ENCODE measurements around the gene B3GALT5.

B3GALT5 gene

DNA sequence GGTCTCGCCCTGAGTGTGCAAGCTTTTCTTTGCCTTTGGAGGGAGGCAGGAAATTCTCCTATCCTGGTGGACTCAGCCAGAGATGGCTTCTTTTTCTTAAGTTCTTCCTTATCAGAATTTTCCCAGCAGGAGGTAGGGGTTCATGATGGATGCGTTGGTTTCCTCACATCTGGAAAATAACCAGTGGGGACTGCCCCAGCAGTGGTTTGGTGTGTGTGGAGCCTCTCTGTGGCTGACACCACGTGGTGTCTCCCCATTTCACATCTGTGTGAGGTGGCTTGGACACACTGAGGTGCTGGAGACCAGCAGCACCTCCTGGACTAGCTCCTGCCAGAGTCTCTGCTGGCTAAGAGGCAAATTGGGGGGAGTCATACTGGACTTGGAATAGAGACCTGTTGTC is 32.6 kb downstream of the B3GALT5 start:
- DNase-seq (ENCODE audit: low read depth, low spot score): no peak

DNA sequence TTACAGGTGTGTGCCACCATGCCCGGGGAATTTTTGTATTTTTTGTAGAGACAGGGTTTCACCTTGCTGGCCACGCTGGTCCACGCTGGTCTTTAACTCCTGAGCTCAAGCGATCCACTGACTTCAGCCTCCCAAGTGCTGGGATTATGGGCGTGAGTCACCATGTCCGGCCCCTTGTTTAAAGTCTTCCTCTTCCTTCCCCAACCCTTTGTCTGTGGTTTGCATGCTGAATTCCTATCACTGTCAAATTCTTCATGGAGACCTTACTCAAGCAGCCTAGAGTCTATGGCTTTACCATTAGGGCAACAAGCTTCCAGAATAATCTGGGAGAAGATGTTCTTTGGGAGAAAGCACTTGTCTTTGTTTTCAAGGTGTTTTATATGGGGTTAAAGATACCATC is 34.7 kb downstream of the B3GALT5 start:
- DNase-seq (ENCODE audit: low read depth, low spot score): peak; percentile 53

DNA sequence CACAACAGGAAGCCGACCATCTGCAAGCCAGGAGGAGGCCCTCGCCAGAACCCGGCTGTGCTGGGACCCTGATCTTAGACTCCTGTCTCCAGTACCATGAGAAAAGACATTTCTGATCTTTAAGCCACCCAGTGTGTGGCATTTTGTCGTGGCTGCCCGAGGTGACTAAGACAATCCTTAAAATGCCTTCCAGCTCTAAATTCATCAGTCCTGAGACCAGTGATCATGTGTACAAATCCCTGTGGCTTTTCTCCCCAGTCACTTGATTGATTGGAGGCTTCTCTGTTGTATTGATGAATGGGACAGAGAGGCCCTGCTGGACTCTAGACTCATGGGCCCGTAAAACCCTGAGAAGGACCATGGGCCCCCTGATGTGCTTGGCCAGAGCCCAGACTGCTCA is 36.1 kb downstream of the B3GALT5 start:
- peak; percentile 47 for DNase-seq (ENCODE audit: low read depth, low spot score)

DNA sequence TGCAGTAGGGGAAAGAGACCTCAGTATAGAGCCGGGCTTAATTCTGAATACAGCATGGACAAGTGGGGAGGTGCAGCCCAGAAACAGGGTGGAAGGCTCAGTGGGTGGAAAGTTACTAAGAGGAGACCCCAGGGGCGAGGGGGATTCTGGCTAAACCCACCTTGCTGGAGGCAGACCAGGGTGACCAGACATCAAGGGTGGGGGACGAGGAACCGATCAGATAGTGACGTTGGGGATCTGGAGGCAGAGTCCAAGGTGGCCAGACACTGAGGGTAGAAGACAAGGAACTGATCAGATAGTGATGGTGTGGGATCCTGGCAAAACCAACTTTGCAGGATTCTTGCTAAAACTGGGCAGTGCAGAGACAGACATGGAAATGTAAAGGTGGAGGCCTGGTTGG is 36.8 kb downstream of the B3GALT5 start:
- no peak for DNase-seq (ENCODE audit: low read depth, low spot score)

DNA sequence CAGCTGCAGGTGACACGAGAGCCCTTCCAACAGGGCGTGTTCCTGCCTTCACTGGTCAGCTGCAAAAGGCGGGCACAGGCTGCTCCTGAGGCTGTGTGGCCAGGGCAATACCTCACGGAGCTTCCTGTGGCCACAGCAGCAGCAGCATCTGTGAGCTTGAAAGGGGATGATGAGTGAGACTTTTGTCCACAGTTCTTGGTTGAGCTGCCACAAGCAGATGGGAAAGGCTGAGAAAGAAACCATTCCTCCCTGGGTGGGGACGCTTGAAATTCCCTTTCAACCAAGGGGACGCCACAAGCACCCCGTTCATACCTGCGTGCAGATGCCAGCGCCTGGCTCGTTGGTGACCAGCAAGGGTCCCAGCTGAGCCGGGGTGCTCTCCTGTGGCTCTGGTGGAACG is 37.6 kb downstream of the B3GALT5 start:
- no peak for DNase-seq (ENCODE audit: low read depth, low spot score)

DNA sequence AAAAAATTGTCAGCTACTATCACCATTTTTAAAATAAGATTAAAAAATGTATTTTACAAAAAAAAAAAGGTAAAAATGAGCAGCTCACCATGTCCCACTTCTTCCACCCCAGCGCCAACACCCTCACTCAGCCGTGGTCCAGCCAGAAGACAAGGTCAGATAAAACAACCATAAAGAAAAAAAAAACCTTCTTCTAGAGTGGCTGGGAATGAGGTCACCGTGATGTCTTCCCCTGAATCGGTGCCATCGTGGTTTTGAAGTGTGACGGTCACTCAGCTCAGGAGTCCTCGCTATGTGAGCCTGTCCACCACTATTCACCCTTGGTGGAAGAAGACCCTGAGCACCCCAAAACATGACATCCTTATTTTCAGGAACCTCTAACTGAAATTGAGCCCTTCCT is 38.1 kb downstream of the B3GALT5 start:
- DNase-seq (ENCODE audit: low read depth, low spot score): no peak

DNA sequence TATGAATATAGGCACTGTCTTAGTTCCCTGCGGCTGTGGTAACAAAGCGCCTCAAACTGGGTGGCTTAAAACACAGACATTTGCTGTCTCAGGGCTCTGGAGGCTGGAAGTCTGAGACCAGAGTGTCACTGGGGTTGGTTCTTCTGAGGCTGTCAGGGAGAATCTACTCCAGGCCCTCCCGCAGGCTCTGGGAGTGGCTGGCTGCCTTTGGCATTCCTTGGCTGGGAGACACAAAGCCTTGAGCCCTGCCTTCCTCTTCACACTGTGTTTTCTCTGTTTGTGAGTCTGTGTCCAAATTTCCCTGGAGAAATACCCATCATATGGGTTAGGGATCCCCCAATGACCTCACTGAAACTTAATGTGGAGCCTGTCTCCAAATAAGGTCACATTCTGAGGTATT is 38.5 kb downstream of the B3GALT5 start:
- peak; percentile 75 for DNase-seq (ENCODE audit: low read depth, low spot score)

DNA sequence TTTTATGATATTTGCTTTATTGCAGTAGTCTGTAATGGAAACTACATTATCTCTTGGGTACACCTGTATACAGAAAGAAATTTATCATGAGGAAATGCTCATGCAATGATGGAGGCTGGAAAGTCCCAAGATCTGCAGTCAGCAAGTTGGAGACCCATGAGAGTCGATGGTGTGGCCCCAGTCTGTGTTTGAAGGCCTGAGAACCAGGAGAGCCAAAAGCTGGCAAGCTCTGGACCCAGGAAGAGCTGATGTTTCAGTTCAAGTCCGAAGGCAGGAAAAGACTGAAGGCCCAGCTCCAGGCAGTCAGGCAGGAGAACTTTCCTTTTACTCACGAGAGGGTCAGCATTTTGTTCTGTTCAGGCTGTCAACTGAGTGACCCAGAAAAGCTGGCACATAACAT is 42.2 kb downstream of the B3GALT5 start:
- DNase-seq (ENCODE audit: low read depth, low spot score): no peak

DNA sequence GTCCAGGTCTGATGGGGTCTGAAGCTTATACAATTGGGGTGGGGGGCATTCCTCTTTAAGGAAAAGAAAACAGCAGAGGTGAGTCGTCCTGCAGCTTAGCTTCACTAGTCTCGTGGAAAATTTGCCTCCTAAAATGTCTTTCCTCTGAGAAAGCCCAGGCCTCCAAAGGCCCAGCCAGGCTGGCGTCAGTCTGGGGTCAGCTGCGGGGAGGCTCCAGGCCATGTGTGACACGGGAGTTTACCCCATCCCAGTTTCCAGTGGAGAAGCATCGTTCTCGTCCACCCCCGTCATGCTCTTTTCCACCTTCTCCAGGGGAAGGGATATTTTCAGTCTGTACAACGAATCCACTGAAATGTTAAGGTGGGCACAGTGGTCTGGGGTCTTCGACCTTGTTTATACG is 42.8 kb downstream of the B3GALT5 start:
- no peak for DNase-seq (ENCODE audit: low read depth, low spot score)

DNA sequence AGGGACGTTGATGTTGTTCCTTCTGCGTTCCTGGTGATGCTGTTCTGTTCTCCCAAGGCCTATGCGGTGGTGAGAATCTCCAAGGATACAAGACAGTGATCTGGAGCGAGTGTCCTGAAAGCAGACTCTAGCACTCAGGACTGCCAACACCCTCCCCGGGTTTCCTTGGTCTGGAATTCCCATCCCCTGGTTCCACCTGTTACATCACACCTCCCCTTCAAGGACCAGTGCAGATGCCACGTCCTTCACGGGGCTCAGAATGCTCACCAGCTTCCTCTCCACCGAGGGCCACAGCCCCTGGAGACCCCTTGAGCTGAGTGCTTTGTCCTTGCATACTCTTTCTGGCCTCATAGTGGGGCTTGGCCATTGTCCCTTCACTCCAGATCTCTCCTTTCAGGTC is 43.5 kb downstream of the B3GALT5 start:
- DNase-seq (ENCODE audit: low read depth, low spot score): no peak

DNA sequence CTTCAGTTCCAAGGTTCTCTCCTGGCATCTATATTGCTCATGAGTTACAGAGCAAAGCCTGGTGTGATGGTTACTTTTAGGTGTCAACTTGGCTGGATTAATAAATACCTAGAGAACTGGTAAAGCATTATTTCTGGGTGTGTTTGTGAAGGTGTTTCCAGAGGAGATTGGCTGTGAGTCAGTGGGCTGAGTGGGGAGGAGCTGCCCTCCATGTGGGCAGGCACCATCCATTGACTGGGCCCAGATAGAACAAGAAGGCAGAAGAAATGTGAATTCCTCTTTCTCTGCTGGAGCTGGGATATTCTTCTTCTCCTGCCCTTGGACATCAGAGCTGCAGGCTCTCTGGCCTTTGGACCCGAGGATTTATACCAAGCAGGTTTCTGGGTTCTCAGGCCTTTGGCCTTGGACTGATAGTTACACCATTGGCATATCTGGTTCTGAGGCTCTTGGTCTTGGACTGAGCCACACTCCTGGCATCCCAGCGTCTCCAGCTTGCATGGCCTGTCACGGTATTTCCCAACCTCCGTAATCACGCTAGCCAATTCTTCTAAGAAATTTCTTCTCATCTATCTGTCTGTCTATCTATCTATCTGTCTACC is 44.5 kb downstream of the B3GALT5 start:
- no peak for DNase-seq (ENCODE audit: low read depth, low spot score)

DNA sequence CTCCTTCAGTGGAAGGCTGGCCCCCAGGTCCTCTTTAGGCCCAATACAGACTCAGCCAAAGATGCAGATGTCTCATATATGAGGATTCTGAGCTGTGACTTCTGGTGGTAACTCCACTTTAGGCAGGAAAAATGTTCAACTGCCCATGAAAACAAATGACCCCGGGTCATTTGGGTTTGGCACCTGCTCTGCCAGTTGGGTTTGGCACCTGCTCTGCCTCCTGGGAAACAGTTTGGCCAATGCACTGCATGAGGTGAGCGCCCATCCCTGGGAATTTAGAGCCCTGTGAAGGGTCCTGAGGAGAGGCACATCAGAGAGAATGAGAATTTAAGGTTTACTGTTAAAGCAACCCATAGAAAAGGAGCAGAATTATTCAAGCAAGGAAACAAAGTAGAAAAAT is 45.3 kb downstream of the B3GALT5 start:
- DNase-seq (ENCODE audit: low read depth, low spot score): no peak

DNA sequence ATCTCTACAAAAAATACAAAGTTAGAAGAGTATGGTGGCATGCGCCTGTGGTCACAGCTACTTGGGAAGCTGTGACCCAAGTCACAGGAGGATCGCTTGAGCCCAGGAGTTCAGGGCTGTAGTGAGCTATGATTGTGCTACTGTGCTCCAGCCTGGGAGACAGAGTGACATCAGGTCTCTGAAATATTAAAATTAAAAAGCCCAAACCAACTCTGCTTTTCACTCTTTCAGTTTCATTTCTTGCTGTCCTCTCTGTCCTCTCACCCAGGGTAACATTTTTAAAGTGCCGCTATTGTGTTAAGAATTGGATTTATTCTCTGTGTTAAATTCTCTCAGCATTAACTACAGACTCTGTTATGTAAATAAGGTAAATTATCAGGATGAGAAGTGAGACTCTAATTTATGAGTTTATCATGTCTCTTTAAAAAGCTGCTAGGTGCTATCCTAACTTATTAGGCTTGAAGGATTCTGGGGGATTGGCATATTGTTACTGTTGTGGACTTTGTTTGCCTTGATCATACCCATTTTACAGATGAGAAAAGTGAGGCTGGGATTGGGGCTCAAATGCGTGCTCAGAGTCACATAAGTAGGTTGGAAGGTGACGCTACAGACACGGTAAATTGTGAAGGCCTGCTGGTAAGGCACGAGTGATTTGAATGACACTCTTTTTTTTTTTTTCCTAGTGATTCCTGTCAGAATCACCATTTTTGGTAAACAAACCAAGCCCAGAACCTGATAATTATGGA is 46.5 kb downstream of the B3GALT5 start:
- DNase-seq (ENCODE audit: low read depth, low spot score): no peak

DNA sequence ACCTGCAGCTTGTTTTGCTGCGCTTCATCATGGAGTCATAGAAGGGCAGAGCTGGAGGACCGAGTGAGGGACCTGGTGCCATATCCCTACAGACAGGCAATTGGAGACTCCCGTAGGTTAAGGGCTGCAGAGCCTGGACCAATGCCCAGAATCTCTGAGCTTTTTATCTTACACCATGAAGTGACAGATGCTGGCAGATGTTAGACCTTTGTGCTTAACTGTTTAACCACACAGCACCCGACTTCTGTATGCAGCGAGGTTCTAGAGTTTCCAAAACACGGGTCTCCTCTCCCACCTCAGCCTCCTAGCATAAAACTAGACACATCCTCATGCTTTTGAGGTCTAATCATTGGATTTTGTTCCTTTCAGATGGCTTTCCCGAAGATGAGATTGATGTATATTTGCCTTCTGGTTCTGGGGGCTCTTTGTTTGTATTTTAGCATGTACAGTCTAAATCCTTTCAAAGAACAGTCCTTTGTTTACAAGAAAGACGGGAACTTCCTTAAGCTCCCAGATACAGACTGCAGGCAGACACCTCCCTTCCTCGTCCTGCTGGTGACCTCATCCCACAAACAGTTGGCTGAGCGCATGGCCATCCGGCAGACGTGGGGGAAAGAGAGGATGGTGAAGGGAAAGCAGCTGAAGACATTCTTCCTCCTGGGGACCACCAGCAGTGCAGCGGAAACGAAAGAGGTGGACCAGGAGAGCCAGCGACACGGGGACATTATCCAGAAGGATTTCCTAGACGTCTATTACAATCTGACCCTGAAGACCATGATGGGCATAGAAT is 47.6 kb downstream of the B3GALT5 start:
- DNase-seq (ENCODE audit: low read depth, low spot score): peak; percentile 76

DNA sequence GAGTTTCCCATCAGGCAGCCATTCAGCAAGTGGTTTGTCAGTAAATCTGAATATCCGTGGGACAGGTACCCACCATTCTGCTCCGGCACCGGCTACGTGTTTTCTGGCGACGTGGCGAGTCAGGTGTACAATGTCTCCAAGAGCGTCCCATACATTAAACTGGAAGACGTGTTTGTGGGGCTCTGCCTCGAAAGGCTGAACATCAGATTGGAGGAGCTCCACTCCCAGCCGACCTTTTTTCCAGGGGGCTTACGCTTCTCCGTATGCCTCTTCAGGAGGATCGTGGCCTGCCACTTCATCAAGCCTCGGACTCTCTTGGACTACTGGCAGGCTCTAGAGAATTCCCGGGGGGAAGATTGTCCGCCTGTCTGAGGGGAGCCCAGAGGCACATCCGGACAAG is 48.4 kb downstream of the B3GALT5 start:
- no peak for DNase-seq (ENCODE audit: low read depth, low spot score)

DNA sequence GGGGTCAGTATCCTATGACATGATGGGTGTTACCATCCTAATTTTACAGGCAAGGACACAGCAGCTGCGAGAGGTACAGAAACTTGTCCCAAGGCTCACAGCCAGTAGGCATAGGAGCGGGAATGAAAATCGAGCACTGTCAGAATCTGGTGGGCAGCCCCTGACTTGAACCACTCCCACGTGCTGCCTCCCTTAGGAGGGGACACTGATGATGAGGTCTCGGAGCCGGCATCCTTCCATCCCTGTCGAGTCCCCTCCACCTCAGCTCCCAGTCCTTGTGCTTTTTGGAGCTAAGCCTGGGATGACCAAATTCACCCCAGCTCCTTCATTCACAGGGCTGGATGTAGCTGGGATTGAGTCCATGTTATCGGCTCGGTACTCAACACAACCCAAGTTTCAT is 49.0 kb downstream of the B3GALT5 start:
- no peak for DNase-seq (ENCODE audit: low read depth, low spot score)

DNA sequence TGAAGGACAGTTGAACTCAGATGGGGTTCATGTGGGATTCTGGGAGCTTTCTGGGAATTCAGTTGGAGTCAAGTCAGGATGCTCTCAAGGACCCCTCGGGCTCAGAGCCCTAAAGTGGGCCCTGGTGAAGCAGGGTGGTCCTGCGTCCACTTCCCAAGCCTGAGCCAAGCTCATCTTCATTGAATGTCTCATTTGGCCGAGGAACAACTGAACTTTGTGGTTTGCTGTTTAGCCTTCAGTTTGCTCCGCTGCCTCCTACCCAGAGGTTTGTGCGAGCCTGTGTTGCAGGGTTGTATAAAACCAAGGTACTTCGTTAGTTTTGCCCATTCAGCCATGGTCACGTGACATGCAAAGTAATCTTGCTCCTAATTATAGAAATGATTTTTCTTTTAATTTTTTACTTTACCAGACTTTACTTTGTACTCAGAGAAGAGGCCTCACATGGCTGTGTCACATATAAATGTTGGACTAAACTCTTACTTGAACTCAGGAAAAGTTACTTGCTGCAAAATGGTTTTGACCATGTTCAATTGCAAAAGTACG is 49.7 kb downstream of the B3GALT5 start:
- no peak for DNase-seq (ENCODE audit: low read depth, low spot score)

DNA sequence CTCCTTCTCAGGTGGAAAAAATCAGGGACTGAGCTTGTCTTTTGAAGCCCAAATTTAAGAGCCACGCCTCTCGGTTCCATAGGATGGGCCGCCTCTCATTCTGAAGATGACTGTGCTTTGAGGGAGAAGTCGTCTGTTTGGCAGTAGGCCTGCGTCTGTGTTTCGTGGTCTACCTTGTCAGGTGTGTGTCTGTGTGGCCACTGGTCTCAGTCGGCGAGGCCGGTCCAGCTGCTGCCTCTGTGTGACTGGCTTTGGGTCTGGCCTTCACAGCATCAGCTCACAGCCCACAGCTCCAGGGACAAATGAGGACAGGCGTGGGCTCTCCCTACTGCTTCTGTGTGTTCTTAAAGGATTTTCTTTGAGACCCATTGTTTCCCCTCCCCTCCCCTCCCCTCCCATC is 50.3 kb downstream of the B3GALT5 start:
- no peak for DNase-seq (ENCODE audit: low read depth, low spot score)

DNA sequence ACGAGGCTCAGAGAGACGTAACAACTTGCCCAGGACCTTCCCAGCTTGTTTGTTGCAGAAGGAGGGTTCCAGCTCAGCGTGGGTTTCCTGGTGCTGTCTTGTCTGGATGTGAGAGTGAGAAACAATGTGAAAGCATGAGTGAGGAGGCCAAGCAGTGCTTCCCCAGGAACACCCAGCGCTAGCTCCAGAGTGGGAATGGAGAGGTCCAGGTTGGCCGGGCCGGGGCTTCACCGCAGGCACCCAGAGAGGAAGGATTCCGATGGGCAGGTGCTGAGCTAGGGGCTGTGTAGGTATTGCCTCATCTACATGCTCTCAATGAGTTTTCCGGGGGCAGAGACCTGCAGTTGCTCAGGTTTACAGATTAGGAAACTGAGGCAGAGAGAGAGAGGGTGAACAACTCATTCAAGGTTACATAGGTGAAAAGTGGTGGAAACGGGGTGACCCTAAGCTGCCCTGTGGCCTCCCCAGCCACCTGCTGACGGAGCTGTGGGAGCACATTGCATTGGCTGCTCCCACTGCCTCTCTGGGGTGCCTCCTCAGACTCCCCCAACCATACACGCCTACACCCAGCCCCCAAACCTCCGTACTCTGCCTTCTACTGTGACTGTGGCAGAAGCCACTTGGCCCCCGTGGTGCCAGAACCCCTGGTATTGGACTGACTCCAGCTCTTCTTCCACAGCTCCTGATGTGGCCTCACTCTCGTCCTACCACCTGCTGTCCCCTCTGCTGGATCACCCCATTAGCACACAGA is 51.2 kb downstream of the B3GALT5 start:
- DNase-seq (ENCODE audit: low read depth, low spot score): no peak

DNA sequence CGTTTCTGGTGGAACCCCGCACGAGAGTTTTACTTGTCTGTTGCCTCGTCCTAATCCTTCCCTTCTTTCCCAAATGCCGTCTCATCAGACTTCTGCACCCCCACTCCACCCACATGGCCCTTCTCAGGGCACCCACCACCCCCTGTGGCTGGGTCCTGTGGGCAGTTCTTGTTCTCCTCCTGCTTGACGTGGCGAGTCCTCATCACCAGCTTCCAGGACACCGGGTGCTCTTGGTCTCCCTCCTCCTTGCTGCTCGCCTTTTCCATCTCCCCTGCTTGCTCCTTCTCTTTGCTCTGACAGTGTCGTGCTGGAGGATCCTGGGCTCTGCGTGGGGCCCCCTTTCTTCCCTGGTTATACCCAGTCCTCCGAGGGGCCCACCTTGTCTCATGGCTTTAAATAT is 51.8 kb downstream of the B3GALT5 start:
- no peak for DNase-seq (ENCODE audit: low read depth, low spot score)

DNA sequence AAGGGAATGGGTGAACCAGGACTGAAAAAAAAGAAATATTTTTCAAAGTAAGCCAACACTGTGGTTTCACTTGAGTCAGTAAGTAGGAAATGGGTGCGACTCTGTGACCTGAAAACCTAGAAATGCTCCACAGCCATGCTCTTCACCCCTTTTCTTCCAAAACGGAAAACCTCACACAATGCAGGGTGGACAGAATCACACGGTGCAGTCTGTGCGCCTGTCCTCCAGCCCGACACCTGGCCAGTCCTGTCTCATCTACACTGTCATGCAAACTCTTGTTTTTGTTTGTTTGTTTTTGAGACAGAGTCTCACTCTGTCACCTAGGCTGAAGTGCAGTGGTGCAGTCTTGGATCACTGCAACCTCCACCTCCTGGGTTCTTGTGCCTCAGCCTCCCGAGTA is 53.3 kb downstream of the B3GALT5 start:
- DNase-seq (ENCODE audit: low read depth, low spot score): no peak
